Occipital lobe (tissue), 2 donors: ENCODE data around the gene SBF1. TPM values are rescaled to one million over a fixed set of nuclear protein-coding genes. Genes with fewer than 3 reads are reported as not detected.
"Not testable (repeated sequence)": the region's sequence is repeated elsewhere in the genome, so short reads cannot be mapped to it uniquely, and the experiment has no call there.

Experiments used
- DNase-seq: peaks from one replicate; lab custom pipeline; 2025; lab: John Stamatoyannopoulos, UW
- total RNA-seq: library from RNA; depleted of rRNA; stranded (reverse); fragments of >200 nt; gene quantifications from one replicate; pipeline ENCODE4 v1.2.3, GENCODE V29; 2014

Gene SBF1
- total RNA-seq, 1 donor from 2014 or later = 97.0 TPM

DNA sequence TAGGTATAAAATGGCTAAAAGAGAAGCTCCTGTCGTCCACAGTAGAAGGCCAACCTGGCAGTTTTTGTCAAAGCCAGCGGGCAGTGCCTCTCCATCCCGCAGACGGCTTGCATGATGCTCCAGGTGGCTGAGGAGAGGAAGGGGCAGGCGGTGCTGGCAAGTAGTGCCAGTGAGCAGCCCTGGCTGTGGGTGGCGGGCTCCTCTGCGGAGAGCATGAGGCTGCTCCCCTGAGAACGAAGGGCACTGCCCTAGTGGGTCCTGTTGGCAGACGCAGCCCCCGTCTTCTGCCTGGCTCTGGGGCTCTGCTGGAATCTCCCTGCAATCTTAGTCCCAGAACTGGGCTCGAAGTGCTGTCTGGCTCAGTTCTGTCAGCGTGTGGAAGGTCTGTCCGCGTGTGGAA lies 50.9 kb downstream of the SBF1 start:
- DNase-seq = no peak

DNA sequence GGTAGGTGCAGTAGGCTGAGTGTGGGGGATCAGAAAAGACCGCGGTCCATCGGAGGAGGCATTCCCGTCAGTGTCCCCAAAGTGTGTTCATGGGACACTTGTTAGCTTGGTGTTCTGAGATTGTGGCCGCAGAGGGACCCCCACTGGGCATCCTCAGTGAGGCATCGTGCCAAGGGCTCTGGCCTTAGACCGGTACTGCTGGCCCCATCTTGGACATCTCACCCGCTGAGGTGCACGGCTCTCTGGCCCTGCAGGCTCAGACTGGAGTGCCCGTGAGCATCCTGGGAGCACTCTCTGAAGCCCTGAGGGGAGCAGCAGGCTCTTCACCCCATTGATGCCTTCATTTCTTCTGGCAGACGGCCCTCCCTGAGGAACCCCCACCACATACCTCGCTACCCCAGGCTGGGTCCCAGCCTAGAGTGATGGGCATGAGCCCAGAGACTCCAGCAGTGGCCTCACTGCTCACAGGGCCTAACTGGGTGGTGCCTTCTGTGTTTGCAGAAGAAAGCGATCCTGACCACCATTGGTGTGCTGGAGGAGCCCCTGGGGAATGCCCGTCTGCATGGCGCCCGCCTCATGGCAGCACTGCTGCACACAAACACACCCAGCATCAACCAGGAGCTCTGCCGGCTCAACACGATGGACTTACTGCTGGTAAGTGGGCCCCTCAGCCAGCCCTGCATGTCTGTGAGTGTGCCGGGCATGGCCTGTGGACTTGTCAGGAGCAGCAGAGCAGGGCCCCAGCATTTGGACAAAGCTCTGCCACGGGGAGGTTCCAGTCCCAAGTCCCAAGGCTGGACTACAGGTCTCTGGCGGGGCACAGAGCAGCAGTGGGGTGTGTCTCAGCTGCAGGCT lies 51.6 kb downstream of the SBF1 start:
- DNase-seq = no peak

DNA sequence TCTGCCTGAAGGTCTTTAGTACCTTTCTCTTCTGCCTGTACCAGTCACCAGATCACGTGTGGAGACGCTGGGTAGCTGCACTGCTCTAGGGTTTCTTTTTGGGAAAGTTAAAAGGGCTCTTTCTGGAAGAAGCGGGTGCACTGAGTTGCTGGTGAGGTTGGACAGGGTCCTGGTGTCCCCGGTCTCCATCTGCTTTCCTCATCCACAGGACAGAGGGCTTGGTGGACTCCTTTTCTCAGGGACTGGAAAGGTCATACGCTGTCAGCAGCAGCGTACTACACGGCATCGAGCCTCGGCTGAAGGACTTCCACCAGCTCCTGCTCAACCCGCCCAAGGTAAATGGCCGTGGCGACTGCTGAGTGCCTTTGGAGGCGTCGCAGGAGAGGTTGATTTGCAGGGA lies 52.8 kb downstream of the SBF1 start:
- DNase-seq = no peak

- no peak for DNase-seq
These were observed 54.3 kb downstream of the SBF1 start for GRCh38 chr22:50420581-50420980.

DNA sequence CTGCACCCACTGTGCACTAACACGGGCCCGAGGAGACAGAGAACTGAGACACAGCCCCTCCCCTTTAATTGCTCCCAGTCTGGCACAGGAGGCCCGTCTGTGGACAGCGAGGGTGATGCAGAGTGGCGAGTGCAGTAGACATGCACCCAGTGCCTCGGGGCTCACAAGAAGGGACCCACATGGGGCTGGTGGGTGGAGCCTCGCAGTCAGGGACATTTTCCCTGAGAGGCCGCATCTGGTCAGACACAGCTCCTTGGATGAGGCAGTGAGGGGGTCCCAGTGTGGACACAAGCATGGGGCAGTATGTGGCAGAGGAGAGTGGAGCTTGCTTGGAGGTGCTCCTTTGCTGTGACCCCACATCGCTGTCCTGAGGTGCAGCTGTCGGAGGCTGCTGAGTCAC lies 54.8 kb downstream of the SBF1 start:
- DNase-seq = no peak

- no peak for DNase-seq
These were observed 55.7 kb downstream of the SBF1 start for GRCh38 chr22:50419116-50419515.

DNA sequence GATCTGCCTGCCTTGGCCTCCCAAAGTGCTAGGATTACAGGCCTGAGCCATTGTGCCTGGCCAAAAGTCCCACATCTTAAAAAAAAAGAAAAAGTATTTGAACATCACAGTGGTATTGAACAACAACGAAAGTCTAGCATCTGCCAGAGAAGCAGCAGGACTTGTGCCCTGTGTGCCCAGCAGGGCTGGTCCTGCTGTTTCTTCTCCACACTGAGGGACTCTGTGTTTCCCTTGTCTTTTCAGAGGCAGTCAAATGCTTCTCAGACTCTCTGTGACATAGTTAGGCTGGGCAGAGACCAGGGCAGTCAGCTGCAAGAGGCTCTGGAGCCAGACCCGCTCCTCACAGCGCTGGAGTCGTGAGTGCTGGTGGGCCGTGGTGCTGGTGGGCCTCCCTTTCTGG lies 56.2 kb downstream of the SBF1 start:
- no peak for DNase-seq

DNA sequence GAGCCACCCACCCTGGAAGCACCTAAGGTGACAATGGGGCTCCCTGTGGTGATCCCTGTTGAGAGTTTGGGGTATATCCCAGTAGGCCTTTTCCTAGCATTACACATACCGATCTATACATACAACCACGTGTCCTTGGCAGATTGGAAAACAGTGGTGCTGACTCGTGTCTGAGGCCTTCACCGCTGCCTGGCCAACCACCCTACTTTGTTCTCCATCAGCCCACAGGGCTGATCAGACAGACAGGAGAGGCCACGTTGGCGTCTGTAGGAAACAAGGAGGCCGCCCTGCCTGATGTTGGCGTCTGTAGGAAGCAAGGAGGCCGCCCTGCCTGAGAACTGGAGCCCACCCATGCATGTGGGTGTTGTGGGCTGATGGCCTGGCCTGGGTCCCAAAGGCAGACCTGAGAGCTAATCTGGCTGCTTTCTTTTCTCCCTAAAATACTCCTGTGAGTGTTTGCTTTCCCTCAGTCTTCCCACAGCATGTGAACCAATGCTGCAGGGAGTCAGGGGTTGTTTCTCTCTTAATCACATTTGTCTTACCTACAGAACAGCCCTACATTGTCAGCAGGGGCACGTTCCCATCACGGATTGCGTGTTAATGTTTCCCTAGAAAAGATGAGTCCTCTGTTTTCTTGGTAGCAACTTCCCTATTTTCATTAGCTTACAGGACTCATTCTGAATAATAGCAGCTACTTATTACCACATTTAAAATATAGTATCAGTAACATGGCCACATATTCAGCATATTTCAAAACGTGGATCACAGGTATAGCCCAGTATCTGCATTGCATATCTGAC lies 57.2 kb downstream of the SBF1 start:
- DNase-seq = no peak

GRCh38 chr22:50416996-50417395 lies 57.8 kb downstream of the SBF1 start:
- no peak for DNase-seq

- no peak for DNase-seq
These were observed 59.4 kb downstream of the SBF1 start for GRCh38 chr22:50415426-50415825.

DNA sequence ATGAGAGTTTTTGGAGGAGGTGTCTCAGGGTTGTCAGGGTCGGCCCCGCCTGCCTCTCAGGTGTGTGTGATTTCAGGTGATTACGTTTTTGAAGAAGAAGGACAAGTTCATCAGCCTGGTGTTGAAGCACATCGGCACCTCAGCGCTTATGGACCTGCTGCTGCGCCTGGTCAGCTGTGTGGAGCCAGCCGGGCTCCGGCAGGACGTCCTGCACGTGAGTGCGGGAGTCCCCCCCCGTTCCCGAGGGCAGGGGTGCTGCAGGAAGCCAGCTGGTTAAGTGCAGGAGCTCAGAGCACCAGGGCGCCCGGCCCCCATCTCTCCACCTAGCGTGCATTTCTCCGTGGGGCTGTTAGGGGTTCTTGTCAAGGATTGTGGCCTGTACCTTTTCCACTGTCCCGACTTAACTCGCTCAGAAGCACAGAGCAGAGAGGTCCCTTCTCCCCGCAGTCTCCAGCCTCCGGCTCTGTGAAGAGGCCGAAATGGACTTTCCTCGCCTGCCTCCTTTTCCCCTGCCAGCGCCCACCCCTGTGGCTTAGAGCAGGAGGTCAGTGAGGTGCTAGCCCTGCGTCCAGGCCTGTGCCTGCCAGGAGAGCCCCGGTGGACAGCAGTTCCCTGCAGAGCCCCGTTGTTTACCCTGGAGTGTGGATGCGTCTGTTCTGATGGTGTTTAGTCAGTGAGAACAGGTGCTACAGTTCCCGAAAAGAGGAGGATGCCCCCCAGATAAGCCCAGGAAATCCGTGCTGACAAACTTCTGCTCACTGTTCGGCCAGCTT lies 60.2 kb downstream of the SBF1 start:
- DNase-seq = no peak

GRCh38 chr22:50408954-50409353 lies 65.9 kb downstream of the SBF1 start:
- DNase-seq = not testable (repeated sequence)

DNA sequence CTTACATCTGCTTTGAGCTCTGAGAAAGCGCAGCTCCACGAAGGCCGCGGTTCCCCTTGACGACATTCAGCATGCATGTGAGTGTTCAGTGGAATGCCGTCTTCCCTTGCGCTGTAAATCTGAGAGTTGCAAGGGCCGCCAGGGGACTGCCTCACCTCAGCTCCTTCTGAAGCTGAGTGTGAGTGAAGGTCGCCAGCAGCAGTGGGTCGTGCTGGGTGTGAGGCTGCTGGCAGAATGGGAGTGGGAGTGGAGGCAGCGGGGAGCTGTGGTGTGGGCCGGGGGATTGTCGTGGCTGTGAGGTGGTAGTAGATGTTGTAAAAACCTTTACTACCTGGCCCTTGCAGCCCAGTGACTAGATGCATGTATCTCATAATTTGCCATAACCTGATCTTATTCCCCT lies 66.5 kb downstream of the SBF1 start:
- no peak for DNase-seq

GRCh38 chr22:50406416-50407170 lies 68.2 kb downstream of the SBF1 start:
- no peak for DNase-seq

DNA sequence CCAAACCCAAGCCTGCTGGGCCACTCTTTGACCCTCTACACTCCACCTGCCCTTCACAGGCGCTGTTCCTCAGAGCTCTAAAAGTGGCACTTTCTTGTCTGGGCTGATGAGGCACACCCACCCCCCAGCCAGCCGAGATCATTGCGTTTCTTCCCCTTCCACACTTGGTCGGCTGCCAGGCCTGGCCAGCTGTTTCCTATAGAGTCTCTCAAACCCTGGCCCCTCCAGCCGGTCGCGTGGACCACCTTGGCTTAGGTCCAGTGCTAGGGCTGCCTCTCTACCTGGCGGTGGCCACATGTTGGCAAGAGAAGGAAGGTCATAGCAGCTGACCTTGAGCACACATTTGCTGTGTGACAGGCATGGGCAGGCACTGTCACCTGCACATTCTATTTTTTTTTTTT lies 71.1 kb downstream of the SBF1 start:
- DNase-seq = no peak

- no peak for DNase-seq
These were observed 72.9 kb downstream of the SBF1 start for GRCh38 chr22:50401907-50402306.

DNA sequence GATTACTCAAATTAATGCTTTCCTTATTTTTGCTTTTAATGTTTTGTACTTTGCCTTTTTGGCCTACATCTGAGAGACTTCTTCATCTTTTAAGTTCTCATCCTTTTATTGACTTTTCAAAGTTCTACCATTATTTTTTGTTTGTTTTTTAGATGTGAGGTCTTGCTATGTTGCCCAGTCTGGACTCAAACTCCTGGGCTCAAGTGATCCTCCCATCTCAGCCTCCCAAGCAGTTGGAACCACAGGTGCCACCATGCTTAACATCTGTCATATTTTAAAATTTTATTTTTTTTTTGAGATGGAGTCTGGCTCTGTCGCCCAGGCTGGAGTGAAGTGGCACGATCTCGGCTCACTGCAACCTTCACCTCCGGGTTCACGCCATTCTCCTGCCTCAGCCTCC lies 73.9 kb downstream of the SBF1 start:
- no peak for DNase-seq

GRCh38 chr22:50400406-50400805 lies 74.4 kb downstream of the SBF1 start:
- no peak for DNase-seq

- peak; percentile 20 for DNase-seq
These were observed 75.0 kb downstream of the SBF1 start for GRCh38 chr22:50399751-50400331.

- DNase-seq = no peak
These were observed 75.8 kb downstream of the SBF1 start for GRCh38 chr22:50398831-50399648.
